ENCODE data around the gene NDUFB4.

NDUFB4 gene

DNA sequence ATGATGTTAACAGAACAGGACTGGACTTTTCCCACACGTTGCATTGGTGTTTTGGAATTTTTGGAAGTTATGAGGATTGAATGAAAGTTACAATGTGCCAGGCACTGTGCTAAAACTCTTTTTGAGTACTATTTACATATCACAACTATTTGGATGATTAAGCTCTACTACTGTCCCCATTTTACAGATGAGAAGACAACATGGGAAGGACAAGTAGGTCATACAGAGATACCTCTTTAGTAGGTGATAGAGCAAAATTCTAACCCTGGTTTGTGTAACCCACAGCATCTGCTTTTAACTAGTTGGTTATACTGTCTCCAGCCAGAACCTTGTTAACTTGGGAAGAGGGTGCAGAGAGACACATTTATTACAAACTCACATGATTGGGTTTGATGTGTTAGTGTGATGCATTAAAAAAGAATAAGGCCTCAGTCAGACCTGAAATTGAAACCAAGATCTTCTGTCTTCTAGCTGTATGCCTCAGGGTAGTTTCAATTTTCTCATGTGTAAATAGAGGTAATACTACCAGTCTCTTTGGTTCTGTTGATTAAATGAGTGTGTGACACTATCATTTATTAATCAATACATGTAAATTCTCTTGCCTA is 1.4 kb downstream of the NDUFB4 start:
- Histone ChIP-seq H3K27ac (no peak overlapping the region), H3K27me3 (replicated peaks) (no peaks in the 10 kb centered on the region), H3K36me3 (replicated peaks) (peaks cover 11% of the 10 kb centered on the region), H3K4me3 (ENCODE audit: low read depth, low read length) (peak overlapping the region; percentile 40)
- DNase-seq = no peak
- in situ Hi-C loops (cut with HindIII; ENCODE audit: low pct_ligation_motif_present, low sequenced_read_pairs) = no loop called here
- TF ChIP-seq CTCF (IDR thresholded peaks at IDR 0.05; ENCODE audit: low read depth, low read length, missing control alignments) = no peak

- DNase-seq = no peak
- Histone ChIP-seq H3K4me3 (ENCODE audit: low read depth, low read length) (no peak overlapping the region), H3K27me3 (replicated peaks) (no peaks in the 10 kb centered on the region), H3K36me3 (replicated peaks) (peaks cover 14% of the 10 kb centered on the region), H3K27ac (no peak overlapping the region)
- TF ChIP-seq CTCF (IDR thresholded peaks at IDR 0.05; ENCODE audit: low read depth, low read length, missing control alignments) = no peak
- in situ Hi-C loops (cut with HindIII; ENCODE audit: low pct_ligation_motif_present, low sequenced_read_pairs) = no loop called here
Measured at GRCh38 chr3:120599211-120599610, 3.1 kb downstream of the NDUFB4 start.

DNA sequence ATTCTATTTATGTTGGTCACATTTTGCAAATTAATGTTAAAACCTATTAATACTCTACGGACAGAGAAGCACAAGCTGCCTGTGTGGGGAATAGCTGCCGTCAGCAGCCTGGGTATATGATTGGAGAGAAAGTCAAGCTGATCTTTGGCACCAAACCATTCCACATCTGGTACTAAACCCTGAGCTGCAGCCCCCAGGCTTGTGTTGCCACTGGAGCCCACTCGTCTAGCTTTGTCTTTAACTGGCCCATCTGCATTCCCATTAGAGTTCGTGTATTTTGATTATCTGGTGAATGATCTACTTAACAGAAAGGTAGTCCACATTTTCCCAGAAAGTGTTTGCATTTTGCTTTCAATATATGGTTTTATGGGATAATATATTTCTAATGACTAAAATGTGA is 5.4 kb downstream of the NDUFB4 start:
- in situ Hi-C loops (cut with HindIII; ENCODE audit: low pct_ligation_motif_present, low sequenced_read_pairs) = no loop called here
- Histone ChIP-seq H3K27ac (no peak overlapping the region), H3K27me3 (replicated peaks) (no peaks in the 10 kb centered on the region), H3K36me3 (replicated peaks) (peaks cover 14% of the 10 kb centered on the region), H3K4me3 (ENCODE audit: low read depth, low read length) (no peak overlapping the region)
- DNase-seq = no peak
- no peak for TF ChIP-seq CTCF (IDR thresholded peaks at IDR 0.05; ENCODE audit: low read depth, low read length, missing control alignments)

DNA sequence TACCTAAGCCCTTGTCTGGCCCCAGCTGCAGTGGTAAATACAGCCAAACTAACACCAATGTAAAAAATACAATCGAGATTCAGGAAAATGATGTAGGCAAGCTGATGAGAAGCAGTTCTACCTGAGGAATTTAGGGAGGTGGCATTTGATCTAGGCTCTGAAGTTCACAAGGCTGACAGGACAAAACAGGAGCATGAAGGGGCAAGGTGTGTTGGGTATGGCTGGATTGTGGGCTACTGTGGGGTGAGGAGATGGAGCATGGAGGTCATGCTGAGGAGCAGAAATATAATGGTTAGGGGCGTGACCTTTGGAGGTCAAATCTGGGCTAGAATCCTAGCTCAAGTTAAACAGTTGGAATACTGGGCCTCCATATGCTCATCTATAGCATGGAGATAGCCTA is 6.5 kb downstream of the NDUFB4 start:
- no peak for DNase-seq
- Histone ChIP-seq H3K27me3 (replicated peaks) (no peaks in the 10 kb centered on the region), H3K4me3 (ENCODE audit: low read depth, low read length) (no peak overlapping the region), H3K27ac (no peak overlapping the region), H3K36me3 (replicated peaks) (peaks cover 14% of the 10 kb centered on the region)
- no peak for TF ChIP-seq CTCF (IDR thresholded peaks at IDR 0.05; ENCODE audit: low read depth, low read length, missing control alignments)
- in situ Hi-C loops (cut with HindIII; ENCODE audit: low pct_ligation_motif_present, low sequenced_read_pairs) = no loop called here

- no peak for TF ChIP-seq CTCF (IDR thresholded peaks at IDR 0.05; ENCODE audit: low read depth, low read length, missing control alignments)
- Histone ChIP-seq H3K27ac (no peak overlapping the region), H3K4me3 (ENCODE audit: low read depth, low read length) (no peak overlapping the region), H3K27me3 (replicated peaks) (no peaks in the 10 kb centered on the region), H3K36me3 (replicated peaks) (peaks cover 9% of the 10 kb centered on the region)
- no peak for DNase-seq
- in situ Hi-C loops (cut with HindIII; ENCODE audit: low pct_ligation_motif_present, low sequenced_read_pairs) = no loop called here
Measured at GRCh38 chr3:120604382-120604781, 8.2 kb downstream of the NDUFB4 start.

DNA sequence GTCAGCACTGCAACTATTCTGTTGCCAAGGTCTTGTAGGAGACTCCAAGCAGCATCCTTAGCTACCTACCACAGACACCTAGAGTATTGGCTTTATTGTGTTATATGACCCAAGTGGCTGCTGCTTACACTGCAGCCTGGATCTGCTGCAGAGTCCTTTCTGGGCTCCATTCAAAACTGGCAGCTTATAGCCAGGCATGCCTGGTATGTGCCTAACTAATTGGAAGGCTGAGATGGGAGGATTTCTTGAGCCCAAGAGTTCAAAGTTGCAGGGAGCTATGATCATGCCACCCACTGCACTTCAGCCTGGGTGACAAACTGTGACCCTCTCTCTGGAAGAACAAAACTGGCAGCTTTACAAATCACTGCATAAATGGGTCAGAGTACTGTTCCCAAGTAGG is 8.6 kb downstream of the NDUFB4 start:
- Histone ChIP-seq H3K36me3 (replicated peaks) (peaks cover 9% of the 10 kb centered on the region), H3K4me3 (ENCODE audit: low read depth, low read length) (no peak overlapping the region), H3K27ac (no peak overlapping the region), H3K27me3 (replicated peaks) (no peaks in the 10 kb centered on the region)
- no peak for DNase-seq
- TF ChIP-seq CTCF (IDR thresholded peaks at IDR 0.05; ENCODE audit: low read depth, low read length, missing control alignments) = no peak
- in situ Hi-C loops (cut with HindIII; ENCODE audit: low pct_ligation_motif_present, low sequenced_read_pairs) = no loop called here
